CD4-positive, alpha-beta T cell treated with Interleukin-17A for 1 hour (primary cell): ENCODE results near the gene ASCL2.

ENCODE experiments used
- DNase-seq: peaks from one replicate; pipeline ENCODE4 v3.0.0-alpha.2; 2020

Gene ASCL2

GRCh38 chr11:2271327-2272227 lies 1.2 kb upstream of the ASCL2 start:
- no peak for DNase-seq

DNA sequence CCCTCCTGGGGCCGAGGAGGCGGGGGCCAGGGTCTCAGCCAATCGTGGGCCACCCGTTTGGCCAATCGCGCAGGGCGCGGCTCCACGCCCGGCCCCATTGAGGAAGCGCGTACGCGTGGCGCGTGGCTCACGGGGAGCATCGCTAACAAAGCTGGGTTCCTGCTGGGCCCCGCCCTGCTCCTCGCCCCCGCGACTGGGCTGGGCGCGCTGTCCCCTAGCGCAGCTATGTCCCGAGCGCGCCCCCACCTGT lies 614 bp upstream of the ASCL2 start:
- DNase-seq, result peak; percentile 63

DNA sequence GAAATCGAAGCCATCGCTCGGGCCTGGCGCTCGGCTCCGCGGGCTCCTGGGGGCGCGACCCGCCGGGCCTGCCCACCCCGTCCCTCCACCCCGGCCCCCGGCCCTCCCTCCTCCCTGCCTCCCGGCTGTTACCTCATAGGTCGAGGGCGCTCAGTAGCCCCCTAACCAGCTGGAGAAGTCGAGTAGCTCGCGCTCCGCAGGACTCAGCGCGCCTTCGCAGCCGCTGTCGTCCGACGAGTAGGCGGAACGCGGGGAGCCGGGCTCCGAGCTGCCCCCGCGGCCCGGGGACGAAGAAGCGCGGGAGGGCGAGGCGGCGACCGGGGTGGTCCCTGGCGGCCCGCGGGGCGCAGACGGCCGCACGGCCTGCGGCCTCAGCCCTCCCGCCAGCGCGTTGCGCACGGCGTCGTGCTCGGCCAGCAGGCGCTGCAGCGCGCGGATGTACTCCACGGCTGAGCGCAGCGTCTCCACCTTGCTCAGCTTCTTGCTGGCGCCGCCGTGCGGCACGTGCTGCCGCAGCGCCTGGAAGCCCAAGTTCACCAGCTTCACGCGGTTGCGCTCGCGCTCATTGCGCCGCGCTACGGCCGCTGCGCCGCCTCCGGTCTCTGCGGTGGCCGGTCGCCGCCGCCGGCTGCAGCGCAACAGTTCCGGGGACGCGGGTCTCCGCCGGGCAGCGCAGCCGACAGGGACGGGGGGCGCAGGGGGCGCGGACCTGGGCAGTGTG lies 627 bp downstream of the ASCL2 start:
- DNase-seq, result peak; percentile 49

- peak; percentile 42 for DNase-seq
Measured at GRCh38 chr11:2268729-2269600, 1.4 kb downstream of the ASCL2 start.

- no peak for DNase-seq
Measured at GRCh38 chr11:2267851-2268728, 2.3 kb downstream of the ASCL2 start.

DNA sequence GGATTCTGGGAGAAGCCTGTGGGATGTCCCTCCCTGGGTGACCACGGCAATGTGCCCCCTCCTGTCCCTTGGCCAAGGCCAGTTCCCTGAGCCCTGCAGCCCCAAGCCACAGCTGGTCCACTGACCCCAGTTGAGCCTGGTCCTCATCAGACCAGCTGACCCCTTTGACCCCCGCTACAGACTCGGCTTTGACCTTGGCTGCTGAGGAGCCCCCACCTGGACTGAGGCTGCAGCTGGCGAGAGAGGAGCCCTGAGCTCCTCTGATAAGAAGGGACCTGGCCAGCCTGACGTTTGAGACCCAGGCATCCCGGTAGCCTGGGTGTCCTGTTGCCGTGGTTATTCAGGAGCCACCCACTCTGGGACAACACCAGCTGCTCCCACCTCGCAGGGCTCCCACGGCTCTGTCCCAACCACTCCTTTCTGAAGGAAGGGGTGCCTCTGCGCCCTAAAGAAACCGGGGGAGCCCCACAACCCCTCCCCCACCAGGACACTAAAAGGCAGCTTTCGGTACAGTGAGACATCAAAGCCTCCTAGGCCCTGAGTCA lies 3.0 kb downstream of the ASCL2 start:
- no peak for DNase-seq

DNA sequence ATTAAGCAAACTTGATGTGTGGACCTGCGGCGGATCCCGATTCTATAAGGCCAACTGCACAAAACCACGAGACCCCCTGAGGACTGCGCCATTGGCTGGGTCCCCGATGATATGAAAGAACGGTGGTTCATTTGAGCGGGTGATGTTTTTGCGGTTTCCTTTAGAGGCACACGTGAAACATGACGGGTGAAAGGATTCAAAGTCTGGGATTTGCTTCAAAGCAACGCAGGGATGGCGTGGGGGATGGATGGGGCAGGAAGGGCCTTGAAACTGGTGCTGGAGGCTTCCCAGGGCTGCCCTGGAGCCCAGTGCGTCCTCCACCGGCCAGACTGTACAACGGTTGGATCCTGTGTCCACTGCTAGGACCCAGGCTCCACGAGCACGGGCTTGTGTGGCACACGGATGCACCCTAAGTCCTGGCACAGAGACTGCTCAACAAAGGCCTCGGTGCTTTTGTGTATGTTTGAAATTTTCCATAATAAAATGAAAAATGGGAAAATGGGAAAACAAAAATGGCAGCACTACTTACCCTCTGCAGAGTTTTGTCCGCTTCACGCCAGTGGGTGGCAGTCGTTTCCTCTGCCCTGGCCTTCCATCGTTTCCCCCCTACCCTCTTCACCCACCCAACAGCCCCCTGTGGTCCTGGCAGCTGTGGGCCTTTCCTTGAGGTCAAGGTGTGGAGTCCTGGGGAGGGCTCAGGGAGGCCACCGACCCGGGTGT lies 3.6 kb downstream of the ASCL2 start:
- DNase-seq, result no peak

DNA sequence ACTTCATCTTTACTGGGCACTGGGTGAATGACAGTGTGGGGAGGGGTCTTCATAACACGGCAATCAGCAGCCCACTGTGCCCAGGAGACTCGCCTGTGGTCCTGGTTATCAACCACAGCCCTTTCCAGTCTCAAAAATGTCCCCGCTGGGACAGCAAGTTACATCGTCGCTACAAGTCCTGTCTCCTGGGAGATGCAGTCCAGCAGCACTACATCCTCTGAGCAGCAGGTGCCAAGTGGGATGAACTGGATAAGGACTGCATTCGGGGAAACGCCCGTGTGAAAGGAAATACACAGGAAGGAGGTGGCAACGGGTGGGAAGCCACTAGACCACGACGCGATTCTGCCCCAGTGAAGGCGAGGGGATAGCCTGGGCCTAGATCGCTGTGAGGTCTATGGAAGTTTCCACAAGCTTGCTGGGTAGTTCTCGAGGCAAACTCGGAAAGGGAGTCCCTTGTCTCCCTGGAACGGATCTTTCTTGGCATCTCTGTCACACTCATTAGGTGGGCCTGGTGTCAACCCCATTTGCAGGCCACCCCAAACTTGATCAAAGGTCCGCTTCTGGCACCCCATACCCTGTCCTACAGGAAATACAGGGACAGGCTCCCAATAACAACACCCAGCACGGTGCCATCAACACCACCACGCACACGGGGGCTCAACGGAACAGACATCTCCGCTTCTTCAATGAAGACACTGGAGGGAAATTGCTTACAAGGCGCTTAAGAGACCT lies 4.4 kb downstream of the ASCL2 start:
- DNase-seq, result peak; percentile 13

DNA sequence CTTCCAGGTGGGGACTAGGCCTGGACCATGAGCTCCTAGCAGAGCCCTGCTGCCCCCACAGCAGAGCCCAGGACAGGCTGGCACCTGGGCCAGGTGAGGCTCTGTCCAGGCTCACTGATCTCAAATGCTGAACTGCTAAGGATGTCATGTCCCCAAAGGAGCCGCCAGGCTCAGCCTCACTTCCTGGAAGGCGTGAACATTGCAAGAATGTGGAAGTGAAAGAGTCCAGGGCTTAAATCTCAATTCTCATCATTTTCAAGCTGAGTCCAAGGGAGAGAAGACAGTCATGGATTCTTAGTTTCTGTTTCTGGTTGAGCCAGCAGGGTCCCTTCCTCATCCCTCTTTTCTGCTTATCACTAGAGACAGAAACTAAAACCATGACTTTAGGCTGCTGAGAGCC lies 5.0 kb downstream of the ASCL2 start:
- peak; percentile 27 for DNase-seq

DNA sequence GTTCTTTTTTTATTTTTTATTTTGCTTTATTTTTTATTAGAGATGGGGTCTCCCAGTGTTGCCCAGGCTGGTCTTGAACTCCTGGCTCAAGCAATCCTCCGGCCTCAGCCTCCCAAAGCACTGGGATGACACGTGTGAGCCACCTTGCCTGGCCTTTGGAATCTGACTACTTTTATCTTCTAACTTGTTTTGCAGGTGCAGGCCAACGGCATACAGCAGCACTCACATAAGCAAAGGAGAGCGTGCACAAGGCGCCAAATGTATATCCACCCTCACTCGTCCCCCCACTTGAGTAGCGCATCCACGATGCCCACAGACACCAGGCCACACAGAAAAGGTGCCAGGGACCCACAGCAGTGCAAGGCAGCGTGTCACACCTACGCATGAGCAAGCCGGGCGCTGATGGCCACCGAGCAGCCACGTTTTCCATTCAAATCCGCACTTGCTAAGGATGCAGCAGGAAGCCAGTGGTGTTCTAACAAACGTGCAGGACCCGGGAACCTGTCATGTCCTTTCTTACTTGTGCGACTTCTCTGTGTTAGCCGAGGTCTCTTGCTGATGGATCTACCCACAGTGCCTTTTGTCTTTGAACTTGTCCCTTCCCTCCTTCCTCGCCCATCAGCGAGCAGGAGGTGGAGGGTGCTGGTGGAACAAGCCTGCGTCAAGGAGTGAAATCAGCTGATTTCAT lies 5.9 kb downstream of the ASCL2 start:
- no peak for DNase-seq

DNA sequence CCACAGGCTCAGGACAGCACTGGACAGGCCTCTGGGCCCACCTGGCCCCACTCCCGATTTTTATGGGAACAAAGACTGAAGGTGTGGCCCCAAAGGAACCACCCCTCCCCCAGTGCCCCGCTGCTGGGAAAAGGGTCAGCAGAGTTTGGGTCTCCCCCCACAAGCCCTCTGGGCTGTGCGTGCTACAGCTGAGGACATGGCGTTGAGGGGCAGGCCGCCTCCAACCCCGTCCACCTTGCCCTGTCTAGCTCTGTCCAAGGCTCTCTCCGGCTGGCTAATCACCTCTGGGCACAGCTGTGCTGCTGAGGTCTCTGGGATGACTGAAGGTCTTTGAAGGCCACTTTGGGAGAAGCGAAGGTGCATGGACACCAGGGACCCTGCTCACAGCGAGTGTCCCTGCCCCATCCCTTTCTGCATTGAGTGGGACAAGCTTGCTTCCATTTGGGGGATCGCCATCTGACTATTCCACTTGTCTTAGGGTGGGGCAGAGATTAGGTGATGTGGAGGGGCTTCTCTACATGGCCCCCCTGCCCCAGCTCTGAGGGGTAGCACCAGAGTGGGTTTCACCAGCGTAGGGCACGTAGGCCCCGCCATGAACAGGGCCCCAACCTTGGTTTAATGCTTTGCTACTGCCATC lies 6.5 kb downstream of the ASCL2 start:
- no peak for DNase-seq

- no peak for DNase-seq
Measured at GRCh38 chr11:2263071-2263565, 7.3 kb downstream of the ASCL2 start.

DNA sequence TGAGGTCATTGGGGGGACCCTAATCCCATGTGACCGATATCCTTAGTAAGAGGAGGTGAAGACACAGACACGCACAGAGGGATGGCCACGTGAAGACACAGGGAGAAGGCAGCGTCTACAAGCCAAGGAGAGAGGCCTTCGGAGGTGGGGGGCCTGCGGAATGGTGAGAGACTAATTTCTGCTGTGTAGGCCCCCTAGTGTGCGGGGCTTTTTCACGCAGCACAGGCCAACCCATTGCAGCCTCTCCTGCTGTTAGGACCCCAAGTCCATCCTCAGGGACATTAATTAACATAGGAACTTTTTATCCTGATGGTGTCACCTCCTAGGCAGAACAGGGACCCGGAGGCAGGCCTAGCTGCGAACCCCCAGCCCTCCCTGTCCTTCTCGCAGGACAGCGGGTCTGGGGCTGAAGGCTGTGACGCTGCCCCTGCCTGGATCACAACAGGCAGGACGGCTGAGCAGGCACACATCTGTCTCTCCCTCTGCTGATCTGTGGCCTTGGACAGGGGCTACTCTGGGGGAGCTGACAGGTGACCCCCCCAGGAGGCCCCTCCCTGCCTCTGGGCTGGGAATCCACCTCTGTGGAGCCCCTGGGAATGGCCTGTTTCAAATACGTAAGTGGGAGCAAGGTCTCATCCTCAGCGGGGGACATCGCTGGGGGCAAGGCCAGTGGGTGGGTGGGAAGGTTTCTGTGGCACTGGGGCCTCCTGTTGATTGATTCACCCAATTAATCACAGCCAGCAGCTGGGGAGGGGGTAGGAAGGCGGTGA lies 7.9 kb downstream of the ASCL2 start:
- no peak for DNase-seq

DNA sequence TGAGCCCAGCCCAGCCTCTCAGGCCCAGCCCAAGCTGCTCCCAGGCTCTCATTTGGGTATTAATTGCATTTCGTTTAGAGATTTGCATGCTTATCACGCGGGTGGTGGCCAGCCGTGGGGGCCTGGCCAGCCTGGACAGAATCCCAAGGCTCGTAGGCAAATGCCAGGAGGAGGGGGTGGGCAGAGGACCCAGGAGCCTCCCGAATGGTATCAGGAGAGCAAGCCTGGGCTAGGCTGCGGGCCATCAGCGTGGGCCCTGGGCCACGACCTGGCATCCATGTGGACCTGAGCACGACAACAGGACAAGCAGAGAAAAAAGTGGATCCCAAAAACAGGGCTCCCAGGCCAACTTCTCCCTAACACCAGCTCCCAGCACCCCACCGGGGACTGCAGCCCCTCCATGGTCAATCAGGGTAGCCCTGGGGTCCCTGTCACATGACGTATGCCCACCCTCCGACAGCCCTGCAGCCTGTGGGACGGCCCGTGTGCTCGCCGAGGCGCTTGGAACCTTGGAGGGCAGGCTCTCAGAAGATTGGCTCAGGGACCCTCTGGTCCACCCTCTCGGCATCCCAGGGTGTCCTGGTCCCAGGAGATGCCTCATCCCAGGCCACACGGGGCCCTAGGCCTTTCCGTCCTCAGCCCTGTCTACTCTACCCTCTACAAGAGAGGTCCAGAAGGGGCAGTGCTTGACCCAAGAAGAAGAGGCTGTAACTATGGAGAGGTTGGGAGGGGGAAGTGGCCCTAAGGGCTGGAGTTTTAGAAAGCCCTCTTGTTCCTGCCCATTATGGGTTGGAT lies 8.8 kb downstream of the ASCL2 start:
- DNase-seq, result no peak

- no peak for DNase-seq
Measured at GRCh38 chr11:2260491-2261364, 9.7 kb downstream of the ASCL2 start.

DNA sequence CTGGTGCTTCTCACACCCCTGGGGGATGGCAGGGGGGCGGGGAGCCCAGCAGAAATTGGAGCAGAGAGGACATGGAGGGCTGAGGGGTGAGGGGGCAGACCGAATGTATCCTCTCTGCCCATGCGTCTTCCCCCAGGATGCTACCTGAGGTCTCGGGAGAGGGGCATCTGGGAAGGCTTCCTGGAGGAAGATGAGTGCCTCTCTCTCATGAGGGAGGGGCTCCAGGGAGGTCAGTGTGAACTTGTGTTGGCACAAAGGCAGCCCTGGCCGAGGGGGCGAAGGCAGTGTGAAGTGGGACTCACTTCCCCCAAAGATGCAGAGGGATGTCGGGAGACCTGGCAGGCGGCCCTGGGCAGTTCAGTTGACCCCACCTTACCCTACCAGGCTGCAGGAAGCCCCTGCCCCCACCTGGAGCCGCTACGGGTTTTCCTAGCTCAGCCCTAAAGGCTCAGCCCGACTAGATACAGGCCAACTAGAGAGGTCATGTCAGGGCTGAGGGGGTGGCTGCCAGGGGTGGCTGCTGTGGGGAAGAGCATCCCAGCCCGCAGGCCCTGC lies 10.4 kb downstream of the ASCL2 start:
- no peak for DNase-seq

DNA sequence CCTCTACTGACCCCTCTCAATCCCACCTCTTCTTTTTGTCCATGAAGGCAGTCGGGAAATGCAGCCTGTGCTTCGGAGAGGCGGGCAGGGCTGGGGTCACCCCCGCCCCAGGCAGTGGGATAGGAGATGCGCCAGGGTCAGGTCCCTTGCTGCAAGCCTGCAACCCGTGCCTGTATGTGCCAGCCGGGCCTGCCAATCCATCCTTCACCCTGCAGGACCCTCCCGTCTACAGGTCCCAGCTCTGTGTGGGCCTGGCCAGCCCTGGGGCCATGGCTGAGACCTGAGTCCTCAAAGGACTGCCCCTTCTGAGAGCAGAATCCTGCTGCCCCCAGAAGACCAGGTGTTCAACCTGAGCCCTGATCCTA lies 10.9 kb downstream of the ASCL2 start:
- DNase-seq, result no peak
